OCI-LY3 (cell line): ENCODE data around the gene MCRIP2.

Experiments used
- EZH2phosphoT487 ChIP-seq: fragments of 200-600 bp; shearing (Covaris generic); IDR thresholded peaks from 2 replicates; pipeline ENCODE4 v1.6.1; 2018; ENCODE audit warnings: antibody characterized with exemption, mixed run types, low read depth
- TF ChIP-seq, protein P1 (sequence below): fragments of 200-600, 300-600 bp; sonication (generic); IDR thresholded peaks from 2 replicates; pipeline ENCODE4 v1.5.1; 2014; ENCODE audit warnings: antibody characterized with exemption, low read length, low read depth

DNA sequence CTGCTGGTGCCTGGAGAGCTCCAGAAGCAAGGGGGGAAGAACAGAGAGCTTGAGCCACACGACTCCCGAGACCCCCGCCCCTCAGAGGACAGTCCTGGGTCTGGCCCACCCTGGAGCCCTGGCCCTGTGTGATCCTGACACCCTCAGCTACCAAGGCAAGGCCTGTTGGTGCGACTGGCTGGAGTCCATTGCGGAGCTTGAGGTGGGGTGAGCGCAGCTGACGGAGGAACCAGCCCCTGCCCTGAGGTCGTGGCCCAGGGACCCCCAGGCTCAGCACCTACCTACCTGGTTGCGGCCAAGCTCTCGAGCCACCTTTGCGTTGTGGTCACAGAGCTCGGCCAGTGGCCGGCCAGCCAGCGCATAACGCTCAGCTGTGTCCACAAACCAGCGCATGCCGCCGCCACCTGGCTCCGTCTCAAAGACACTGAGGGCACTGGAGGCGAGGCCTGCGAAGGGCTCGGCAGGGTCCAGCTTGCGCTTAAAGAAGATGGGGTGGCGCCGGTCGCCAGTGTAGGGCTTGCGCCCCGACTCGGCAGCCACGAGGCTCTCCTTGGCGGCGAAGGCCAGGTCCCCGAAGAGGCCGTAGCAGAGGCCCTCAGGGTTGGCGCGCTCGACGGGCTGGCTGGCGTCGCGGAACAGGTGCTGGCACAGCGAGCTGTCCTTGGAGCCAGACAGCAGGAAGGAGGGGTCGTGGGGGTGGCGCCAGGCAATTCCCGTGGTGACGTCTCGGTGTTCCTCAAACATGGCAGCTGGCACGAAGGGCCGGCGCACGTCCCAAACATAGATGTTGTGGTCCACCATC lies 45.0 kb downstream of the MCRIP2 start:
- TF ChIP-seq, protein P1, sequence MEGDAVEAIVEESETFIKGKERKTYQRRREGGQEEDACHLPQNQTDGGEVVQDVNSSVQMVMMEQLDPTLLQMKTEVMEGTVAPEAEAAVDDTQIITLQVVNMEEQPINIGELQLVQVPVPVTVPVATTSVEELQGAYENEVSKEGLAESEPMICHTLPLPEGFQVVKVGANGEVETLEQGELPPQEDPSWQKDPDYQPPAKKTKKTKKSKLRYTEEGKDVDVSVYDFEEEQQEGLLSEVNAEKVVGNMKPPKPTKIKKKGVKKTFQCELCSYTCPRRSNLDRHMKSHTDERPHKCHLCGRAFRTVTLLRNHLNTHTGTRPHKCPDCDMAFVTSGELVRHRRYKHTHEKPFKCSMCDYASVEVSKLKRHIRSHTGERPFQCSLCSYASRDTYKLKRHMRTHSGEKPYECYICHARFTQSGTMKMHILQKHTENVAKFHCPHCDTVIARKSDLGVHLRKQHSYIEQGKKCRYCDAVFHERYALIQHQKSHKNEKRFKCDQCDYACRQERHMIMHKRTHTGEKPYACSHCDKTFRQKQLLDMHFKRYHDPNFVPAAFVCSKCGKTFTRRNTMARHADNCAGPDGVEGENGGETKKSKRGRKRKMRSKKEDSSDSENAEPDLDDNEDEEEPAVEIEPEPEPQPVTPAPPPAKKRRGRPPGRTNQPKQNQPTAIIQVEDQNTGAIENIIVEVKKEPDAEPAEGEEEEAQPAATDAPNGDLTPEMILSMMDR: no peak
- TF ChIP-seq EZH2phosphoT487: no peak
